GM12878 (cell line): Measurements from ENCODE around the gene PRMT3. TPM values are rescaled to one million over a fixed set of nuclear protein-coding genes. Genes with fewer than 3 reads are reported as not detected.

ENCODE experiments used
- BCL11A ChIP-seq: IDR thresholded peaks from 2 replicates; pipeline ENCODE4 v1.6.1; 2011; ENCODE audit warnings: low read depth, low read length
- CHD1 ChIP-seq: IDR thresholded peaks from 2 replicates; pipeline ENCODE4 v1.6.1; 2012; ENCODE audit warnings: low read depth, low read length, improper control_type of control experiment
- FOXM1 ChIP-seq: IDR thresholded peaks from 2 replicates; pipeline ENCODE4 v1.6.1; 2012; ENCODE audit warnings: low read depth, mild to moderate bottlenecking, inconsistent platforms, low read length, moderate library complexity
- GATAD2B ChIP-seq: fragments of 450-650 bp; conservative IDR thresholded peaks from 2 replicates; pipeline ENCODE4 v1.6.1; 2017; ENCODE audit warnings: low read depth, mild to moderate bottlenecking, moderate library complexity
- HDAC2 ChIP-seq: fragments of 200-600 bp; sonication (generic); IDR thresholded peaks from 2 replicates; pipeline ENCODE4 v1.6.1; 2017
- IKZF1 ChIP-seq: fragments of 450-650 bp; conservative IDR thresholded peaks from 2 replicates; pipeline ENCODE4 v1.6.1; 2017; ENCODE audit warnings: antibody characterized with exemption, mild to moderate bottlenecking
- MYB ChIP-seq: fragments of 150-350 bp; IDR thresholded peaks from 2 replicates; pipeline ENCODE4 v1.6.1; 2014; ENCODE audit warnings: mild to moderate bottlenecking, low read depth, low read length, borderline replicate concordance
- POLR2AphosphoS5 ChIP-seq: IDR thresholded peaks from 2 replicates; pipeline ENCODE4 v1.6.1; 2011; ENCODE audit warnings: mild to moderate bottlenecking, low read length, inconsistent platforms
- RAD21 ChIP-seq: IDR thresholded peaks from 2 replicates; pipeline ENCODE4 v1.6.1; 2011; ENCODE audit warnings: mild to moderate bottlenecking, low read depth, low read length, moderate library complexity; ENCODE audit not compliant: insufficient read depth
- RCOR1 ChIP-seq: conservative IDR thresholded peaks from 2 replicates; pipeline ENCODE4 v1.6.1; 2012; ENCODE audit warnings: low read depth, low read length, improper control_type of control experiment
- SIN3A ChIP-seq: IDR thresholded peaks from 2 replicates; pipeline ENCODE4 v1.6.1; 2012; ENCODE audit warnings: low read depth, low read length, improper control_type of control experiment
- SMARCA5 ChIP-seq: fragments of 450-650 bp; IDR thresholded peaks from 2 replicates; pipeline ENCODE4 v1.6.1; 2017; ENCODE audit warnings: mild to moderate bottlenecking
- SREBF2 ChIP-seq: IDR thresholded peaks from 2 replicates; pipeline ENCODE4 v1.6.1; 2012; ENCODE audit warnings: mild to moderate bottlenecking, low read length
- SUPT20H ChIP-seq: IDR thresholded peaks from 2 replicates; pipeline ENCODE4 v1.6.1; 2011; ENCODE audit warnings: low read depth, mild to moderate bottlenecking, low read length, moderate library complexity, borderline replicate concordance; ENCODE audit not compliant: control insufficient read depth
- TCF3 ChIP-seq: IDR thresholded peaks from 2 replicates; pipeline ENCODE4 v1.6.1; 2012; ENCODE audit warnings: low read depth, mild to moderate bottlenecking, low read length, borderline replicate concordance; ENCODE audit not compliant: insufficient read depth
- polyA plus RNA-seq, 11 experiments: library from polyadenylated mRNA; depleted of rRNA in 4 of 11; unstranded in 6 of 11; stranded (reverse) in 5 of 11; fragments of >200 nt; fragmentation: Nextera tagmentation in 4 of 11; fragmentation: Illumina TruSeq in 1 of 11; extraction: Ambion mirVana in 4 of 11; extraction: Trizol in 1 of 11; gene quantifications; 1 replicate in 1 of 11; 2 replicates in 10 of 11; pipeline versions ENCODE4 v1.2.1 to v1.2.3, GENCODE V29; 2011 to 2016; ENCODE audit warnings: inconsistent platforms in 2 of 11, missing spikeins in 2 of 11, low read depth in 1 of 11
- total RNA-seq, 4 experiments: library from RNA; depleted of rRNA in 3 of 4; stranded (reverse); fragments of >200 nt in 3 of 4; fragmentation: Illumina TruSeq in 1 of 4; extraction: Trizol in 1 of 4; gene quantifications; 2 replicates each; pipeline versions ENCODE4 v1.2.1 to v1.2.3, GENCODE V29; 2013 to 2021
- TF ChIP-seq, protein P1 (sequence below): IDR thresholded peaks from 2 replicates; pipeline ENCODE4 v1.6.1; 2012; ENCODE audit warnings: low read length, inconsistent platforms
- TF ChIP-seq, protein P2 (sequence below): fragments of 450-650 bp; IDR thresholded peaks from 2 replicates; pipeline ENCODE4 v1.6.1; 2016; ENCODE audit warnings: mild to moderate bottlenecking
- TF ChIP-seq, protein P3 (sequence below): IDR thresholded peaks from 2 replicates; pipeline ENCODE4 v1.6.1; 2012; ENCODE audit warnings: low read depth, low read length, improper control_type of control experiment
- TF ChIP-seq, protein P4 (sequence below): fragments of 450-650 bp; IDR thresholded peaks from 2 replicates; pipeline ENCODE4 v1.6.1; 2017; ENCODE audit warnings: borderline replicate concordance
- TF ChIP-seq, protein P5 (sequence below): fragments of 450-650 bp; IDR thresholded peaks from 2 replicates; pipeline ENCODE4 v1.6.1; 2017; ENCODE audit warnings: mild to moderate bottlenecking, moderate library complexity

PRMT3 gene
- total and polyA plus RNA-seq, 10 of the 15 experiments (the other 5 are each of a cell fraction or from before 2014, with no cell fraction given), result 13.9 to 52.1 (median 27.7) TPM

GRCh38 chr11:20387261-20388095, at the start of gene PRMT3 (continued):
- no peak for TF ChIP-seq SREBF2
- TF ChIP-seq GATAD2B, result peak; percentile 63; the same call in 1 of the 2 replicates
- TF ChIP-seq BCL11A, result no peak
- TF ChIP-seq, protein P1, sequence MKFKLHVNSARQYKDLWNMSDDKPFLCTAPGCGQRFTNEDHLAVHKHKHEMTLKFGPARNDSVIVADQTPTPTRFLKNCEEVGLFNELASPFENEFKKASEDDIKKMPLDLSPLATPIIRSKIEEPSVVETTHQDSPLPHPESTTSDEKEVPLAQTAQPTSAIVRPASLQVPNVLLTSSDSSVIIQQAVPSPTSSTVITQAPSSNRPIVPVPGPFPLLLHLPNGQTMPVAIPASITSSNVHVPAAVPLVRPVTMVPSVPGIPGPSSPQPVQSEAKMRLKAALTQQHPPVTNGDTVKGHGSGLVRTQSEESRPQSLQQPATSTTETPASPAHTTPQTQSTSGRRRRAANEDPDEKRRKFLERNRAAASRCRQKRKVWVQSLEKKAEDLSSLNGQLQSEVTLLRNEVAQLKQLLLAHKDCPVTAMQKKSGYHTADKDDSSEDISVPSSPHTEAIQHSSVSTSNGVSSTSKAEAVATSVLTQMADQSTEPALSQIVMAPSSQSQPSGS, result no peak
- no peak for TF ChIP-seq TCF3
- TF ChIP-seq, protein P2, sequence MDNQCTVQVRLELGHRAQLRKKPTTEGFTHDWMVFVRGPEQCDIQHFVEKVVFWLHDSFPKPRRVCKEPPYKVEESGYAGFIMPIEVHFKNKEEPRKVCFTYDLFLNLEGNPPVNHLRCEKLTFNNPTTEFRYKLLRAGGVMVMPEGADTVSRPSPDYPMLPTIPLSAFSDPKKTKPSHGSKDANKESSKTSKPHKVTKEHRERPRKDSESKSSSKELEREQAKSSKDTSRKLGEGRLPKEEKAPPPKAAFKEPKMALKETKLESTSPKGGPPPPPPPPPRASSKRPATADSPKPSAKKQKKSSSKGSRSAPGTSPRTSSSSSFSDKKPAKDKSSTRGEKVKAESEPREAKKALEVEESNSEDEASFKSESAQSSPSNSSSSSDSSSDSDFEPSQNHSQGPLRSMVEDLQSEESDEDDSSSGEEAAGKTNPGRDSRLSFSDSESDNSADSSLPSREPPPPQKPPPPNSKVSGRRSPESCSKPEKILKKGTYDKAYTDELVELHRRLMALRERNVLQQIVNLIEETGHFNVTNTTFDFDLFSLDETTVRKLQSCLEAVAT, result peak; percentile 62
- peak; percentile 97 for TF ChIP-seq SMARCA5
- 0 out of 2 replicates have a peak, but pooled peaks have one; percentile 41 for TF ChIP-seq RCOR1
- TF ChIP-seq, protein P3, sequence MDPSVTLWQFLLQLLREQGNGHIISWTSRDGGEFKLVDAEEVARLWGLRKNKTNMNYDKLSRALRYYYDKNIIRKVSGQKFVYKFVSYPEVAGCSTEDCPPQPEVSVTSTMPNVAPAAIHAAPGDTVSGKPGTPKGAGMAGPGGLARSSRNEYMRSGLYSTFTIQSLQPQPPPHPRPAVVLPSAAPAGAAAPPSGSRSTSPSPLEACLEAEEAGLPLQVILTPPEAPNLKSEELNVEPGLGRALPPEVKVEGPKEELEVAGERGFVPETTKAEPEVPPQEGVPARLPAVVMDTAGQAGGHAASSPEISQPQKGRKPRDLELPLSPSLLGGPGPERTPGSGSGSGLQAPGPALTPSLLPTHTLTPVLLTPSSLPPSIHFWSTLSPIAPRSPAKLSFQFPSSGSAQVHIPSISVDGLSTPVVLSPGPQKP, result peak; percentile 59; the same call in 1 of the 2 replicates
- peak; percentile 91 for TF ChIP-seq POLR2AphosphoS5
- no peak for TF ChIP-seq CHD1
- peak; percentile 94 for TF ChIP-seq IKZF1
- no peak for TF ChIP-seq HDAC2
- no peak for TF ChIP-seq FOXM1
- TF ChIP-seq, protein P4, sequence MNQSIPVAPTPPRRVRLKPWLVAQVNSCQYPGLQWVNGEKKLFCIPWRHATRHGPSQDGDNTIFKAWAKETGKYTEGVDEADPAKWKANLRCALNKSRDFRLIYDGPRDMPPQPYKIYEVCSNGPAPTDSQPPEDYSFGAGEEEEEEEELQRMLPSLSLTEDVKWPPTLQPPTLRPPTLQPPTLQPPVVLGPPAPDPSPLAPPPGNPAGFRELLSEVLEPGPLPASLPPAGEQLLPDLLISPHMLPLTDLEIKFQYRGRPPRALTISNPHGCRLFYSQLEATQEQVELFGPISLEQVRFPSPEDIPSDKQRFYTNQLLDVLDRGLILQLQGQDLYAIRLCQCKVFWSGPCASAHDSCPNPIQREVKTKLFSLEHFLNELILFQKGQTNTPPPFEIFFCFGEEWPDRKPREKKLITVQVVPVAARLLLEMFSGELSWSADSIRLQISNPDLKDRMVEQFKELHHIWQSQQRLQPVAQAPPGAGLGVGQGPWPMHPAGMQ, result no peak
- TF ChIP-seq SIN3A, result peak; percentile 76
- no peak for TF ChIP-seq RAD21
- TF ChIP-seq, protein P5, sequence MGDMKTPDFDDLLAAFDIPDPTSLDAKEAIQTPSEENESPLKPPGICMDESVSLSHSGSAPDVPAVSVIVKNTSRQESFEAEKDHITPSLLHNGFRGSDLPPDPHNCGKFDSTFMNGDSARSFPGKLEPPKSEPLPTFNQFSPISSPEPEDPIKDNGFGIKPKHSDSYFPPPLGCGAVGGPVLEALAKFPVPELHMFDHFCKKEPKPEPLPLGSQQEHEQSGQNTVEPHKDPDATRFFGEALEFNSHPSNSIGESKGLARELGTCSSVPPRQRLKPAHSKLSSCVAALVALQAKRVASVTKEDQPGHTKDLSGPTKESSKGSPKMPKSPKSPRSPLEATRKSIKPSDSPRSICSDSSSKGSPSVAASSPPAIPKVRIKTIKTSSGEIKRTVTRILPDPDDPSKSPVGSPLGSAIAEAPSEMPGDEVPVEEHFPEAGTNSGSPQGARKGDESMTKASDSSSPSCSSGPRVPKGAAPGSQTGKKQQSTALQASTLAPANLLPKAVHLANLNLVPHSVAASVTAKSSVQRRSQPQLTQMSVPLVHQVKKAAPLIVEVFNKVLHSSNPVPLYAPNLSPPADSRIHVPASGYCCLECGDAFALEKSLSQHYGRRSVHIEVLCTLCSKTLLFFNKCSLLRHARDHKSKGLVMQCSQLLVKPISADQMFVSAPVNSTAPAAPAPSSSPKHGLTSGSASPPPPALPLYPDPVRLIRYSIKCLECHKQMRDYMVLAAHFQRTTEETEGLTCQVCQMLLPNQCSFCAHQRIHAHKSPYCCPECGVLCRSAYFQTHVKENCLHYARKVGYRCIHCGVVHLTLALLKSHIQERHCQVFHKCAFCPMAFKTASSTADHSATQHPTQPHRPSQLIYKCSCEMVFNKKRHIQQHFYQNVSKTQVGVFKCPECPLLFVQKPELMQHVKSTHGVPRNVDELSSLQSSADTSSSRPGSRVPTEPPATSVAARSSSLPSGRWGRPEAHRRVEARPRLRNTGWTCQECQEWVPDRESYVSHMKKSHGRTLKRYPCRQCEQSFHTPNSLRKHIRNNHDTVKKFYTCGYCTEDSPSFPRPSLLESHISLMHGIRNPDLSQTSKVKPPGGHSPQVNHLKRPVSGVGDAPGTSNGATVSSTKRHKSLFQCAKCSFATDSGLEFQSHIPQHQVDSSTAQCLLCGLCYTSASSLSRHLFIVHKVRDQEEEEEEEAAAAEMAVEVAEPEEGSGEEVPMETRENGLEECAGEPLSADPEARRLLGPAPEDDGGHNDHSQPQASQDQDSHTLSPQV, result peak; percentile 71; the same call in 1 of the 2 replicates
- TF ChIP-seq MYB, result 0 out of 2 replicates have a peak, but pooled peaks have one; percentile 30
- TF ChIP-seq SUPT20H, result no peak
